ENCODE results near the gene TMCC2. TPM values are rescaled to one million over a fixed set of nuclear protein-coding genes. Genes with fewer than 3 reads are reported as not detected.

TMCC2 gene
- total RNA-seq, 1 donor from 2014 or later = 8.4 TPM

DNA sequence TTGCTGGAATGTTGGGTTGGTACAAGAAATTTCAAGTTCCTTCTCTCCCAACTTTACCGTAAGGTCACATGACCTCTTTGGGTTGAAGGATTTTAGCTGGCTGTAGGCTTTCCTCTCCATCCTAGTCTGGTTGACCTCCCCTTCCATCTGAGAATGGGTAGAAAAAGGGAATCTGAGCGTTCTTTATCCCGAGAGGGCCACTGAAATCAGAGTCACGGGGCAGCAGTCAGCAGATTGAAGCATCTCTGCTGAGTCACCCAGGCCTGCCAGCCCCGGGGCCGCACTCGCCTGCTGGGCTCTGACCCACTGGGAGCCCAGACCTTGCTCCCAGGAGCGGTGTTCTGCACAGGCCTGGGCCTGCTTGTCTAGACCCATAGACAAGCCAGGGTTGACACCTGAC lies 31.0 kb downstream of the TMCC2 start:
- intact Hi-C loops (cut with micrococcal nuclease) = no loop called here

DNA sequence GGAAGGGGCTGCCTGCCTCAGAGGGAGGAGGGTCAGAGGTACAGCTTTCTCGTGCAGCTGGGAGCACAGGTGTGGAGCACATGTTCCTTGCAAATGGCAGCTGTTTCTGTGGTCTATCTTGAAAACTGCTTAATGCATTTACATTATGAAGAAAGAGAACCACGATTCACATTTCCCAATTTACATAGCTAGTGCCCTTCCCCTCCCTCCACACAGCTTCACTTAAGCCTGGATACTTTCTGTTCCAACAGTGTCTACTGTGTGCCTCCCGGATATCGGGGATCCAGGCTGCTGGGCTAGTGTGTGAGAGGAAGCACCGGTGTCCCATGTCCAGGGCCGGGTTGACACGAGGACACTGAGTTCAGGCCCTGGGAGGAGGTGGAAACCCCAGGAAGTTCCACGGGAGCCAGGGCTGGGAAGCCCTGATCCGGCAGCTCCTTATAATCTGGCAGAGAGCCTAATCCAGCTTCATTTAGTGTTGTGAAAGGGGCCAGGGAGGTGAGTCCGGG lies 31.6 kb downstream of the TMCC2 start:
- intact Hi-C loops (cut with micrococcal nuclease) = no loop called here

GRCh38 chr1:205259998-205260397 lies 32.3 kb downstream of the TMCC2 start:
- intact Hi-C loops (cut with micrococcal nuclease) = no loop called here

- intact Hi-C loops (cut with micrococcal nuclease) = no loop called here
Observed at GRCh38 chr1:205260948-205261732, 33.4 kb downstream of the TMCC2 start.

DNA sequence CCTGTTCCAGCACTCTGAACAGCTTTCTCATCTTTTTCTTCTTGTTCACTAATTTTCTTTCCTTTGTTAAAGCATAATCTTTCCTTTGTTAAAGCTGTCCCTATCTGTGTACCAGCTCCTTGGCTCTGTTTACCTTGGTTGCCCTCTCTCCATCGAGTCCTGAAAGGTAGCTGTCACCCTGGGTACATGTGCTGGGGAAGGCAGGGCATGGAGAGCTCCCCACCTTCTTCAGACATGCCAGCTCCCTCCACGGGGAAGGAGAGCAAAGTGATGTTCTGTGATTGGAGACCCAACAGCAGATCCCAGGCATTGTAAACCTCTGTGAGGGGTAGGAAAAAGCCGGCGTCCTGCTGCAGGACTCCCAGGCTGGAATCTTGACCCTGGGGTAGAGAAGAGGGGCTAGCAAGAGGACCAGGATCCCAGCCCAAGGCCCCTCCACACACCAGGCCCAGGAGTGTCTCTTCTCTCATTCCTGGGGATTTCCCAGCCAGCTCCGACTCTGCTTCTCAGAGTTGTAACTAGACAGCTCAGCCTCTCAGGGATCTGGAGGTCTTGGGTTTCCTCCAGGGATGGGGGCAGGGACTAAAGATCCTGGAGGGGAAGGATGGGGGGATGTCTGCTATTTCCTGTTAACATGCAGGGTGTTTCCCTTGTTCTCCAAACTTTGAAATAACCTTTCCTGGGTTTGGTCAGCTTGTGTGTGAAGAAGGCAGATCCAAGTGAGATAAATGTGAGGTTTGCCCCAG lies 34.4 kb downstream of the TMCC2 start:
- intact Hi-C loops (cut with micrococcal nuclease) = no loop called here

DNA sequence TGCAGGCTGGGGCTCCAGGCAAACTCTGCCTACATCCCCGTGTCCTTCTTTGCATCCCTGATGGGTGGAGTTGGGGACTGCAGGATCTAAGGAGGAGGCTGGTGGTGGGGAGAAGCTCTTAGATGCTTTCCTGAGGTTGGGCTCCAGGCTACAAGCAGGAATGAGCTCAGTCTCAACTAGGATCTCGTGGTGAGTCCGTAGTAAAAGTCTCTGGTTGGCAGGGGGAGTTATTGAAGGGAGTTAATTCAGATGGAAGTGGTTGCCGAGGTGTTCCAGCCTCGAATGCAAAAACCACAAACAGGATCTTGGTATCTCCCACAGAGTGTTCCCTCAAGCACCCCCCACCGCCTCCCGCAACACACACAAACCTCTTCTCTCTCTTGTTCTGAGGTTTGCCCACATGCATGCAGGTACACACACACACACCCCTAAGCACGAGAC lies 35.0 kb downstream of the TMCC2 start:
- intact Hi-C loops (cut with micrococcal nuclease) = no loop called here

- intact Hi-C loops (cut with micrococcal nuclease) = no loop called here
Observed at GRCh38 chr1:205263580-205264190, 35.9 kb downstream of the TMCC2 start.

DNA sequence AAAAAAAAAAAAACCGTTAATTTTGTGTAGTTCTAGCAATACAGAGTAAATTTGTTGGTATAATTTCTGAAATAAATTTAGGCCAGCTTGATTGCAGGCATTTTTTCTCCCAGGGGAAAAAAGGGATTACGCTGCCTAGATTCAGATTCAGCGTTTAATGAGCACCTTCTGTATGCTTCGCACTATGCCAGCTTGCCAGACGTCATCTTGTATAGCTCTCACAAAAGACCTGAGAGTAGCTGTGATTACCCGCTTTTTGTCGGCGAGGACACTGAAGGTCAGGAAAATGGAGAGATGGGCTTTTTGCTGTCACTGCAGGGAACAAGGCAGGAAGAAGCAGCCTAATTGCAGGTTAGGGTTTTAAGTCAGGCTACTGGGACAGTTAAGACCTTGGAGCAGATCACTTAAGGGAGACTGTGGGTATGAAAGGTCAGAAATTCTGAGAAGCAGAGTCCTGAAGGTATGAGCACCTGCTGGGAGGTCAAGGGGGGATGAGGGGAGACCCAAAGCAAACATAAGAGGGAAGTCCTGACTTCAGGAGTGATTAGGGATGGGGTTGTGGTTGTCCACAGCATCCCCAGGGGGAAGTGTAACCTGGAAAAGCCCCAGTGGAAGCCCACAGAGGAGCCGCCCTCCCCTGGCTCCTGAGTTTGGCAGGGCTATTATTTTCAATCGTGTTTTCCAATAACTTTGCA lies 39.0 kb downstream of the TMCC2 start:
- intact Hi-C loops (cut with micrococcal nuclease) = no loop called here

GRCh38 chr1:205267306-205267902 lies 39.7 kb downstream of the TMCC2 start:
- intact Hi-C loops (cut with micrococcal nuclease) = no loop called here

GRCh38 chr1:205268846-205269680 lies 41.3 kb downstream of the TMCC2 start:
- intact Hi-C loops (cut with micrococcal nuclease) = no loop called here

DNA sequence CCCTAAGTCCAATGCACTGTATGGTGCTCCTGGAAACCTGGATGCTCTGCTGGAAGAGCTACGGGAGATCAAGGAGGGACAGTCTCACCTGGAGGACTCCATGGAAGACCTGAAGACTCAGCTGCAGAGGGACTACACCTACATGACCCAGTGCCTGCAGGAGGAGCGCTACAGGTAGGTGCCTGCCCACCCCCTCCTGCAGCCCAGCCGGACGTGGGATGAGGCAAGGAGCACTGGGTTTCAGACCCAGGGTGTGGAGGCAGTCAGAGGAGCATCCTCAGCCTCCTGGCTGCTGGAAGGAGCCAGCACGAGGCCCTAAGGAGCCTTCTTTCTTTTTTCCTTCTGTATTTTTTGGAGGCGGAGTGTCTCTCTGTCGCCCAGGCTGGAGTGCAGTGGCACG lies 42.0 kb downstream of the TMCC2 start:
- intact Hi-C loops (cut with micrococcal nuclease) = no loop called here

DNA sequence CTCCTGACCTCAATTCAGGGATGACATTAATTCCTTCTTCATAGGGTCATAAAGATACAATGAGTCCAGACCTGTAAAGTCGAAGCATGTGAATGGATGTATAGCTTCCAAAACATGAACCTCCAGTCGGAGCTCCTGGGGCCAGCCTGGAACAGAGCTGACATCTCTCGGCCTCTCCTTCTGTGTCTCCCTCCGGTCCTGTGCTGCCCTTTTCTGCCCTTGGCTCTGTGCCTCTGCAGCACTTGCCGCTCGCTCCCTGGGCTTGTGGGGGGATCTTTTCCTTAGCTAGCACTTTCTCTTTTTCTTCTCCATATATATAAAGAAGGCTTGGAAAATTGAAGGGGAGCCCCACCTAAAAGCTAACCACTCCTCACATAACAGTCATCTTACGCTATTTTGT lies 42.5 kb downstream of the TMCC2 start:
- intact Hi-C loops (cut with micrococcal nuclease) = no loop called here

DNA sequence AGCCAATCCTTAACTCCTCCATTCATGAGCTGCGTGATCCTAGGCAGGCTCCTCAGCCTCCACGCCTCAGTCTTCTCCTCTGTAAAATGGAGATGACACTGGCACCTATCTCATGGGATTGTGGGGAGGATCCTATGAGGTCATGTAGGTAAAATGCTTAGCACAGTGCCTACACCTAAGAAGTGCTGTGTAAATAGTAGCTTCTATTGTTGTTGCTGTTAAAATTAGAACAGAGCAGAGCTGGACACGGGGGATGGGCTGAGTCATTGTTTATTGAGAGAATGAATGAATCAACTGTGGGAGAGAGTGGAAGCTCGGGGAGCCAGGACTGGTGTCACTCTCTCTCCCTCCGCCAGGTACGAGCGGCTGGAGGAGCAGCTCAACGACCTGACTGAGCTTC lies 43.0 kb downstream of the TMCC2 start:
- intact Hi-C loops (cut with micrococcal nuclease) = no loop called here

GRCh38 chr1:205271277-205271676 lies 43.5 kb downstream of the TMCC2 start:
- intact Hi-C loops (cut with micrococcal nuclease) = no loop called here

- intact Hi-C loops (cut with micrococcal nuclease) = no loop called here
Observed at GRCh38 chr1:205271745-205272144, 44.0 kb downstream of the TMCC2 start.

DNA sequence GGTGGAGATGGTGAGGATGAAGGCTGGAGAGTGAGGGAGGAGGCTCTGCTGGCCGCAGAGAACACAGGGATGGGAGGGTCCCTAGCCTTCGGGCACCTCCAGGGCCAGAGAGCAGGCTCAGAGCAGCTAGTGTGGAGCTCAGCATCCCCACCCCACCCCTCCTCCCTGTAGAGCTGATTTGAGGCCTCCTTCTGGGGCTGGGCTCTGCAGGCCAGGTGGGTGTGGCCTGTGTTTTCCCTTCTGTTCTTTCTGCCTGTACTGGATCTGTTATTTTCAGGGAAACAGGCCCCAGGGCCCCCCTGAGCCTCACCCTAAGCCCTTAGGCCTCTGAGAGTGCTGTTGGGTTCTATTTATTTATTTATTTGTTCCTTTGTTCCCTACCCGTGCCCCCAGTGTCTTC lies 44.8 kb downstream of the TMCC2 start:
- intact Hi-C loops (cut with micrococcal nuclease) = no loop called here

DNA sequence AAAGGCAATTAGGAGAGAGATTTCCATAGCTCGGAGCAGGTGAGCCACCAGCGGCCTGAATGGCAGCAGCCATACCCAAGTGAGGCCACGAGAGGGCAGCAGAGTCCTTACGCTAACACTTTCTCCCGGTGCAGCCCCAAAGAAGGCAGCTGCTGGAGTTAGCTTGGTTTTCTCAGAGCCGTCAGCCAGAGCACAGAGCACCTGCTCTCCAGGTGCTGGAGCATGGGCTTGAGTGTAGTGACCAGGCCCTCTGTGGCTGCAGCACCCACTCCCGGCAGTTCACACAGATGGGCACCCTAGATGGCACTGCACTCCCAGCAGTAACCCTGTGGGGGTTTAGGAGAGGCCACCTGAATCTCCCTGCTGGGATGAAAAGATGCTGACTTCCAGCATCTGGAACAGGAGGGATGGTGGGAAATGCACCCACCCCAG lies 45.8 kb downstream of the TMCC2 start:
- intact Hi-C loops (cut with micrococcal nuclease) = loop anchor here (1.0 kb wide), 7 partner anchors 12 to 251 kb away; partner anchors contain the start of gene NUAK2

DNA sequence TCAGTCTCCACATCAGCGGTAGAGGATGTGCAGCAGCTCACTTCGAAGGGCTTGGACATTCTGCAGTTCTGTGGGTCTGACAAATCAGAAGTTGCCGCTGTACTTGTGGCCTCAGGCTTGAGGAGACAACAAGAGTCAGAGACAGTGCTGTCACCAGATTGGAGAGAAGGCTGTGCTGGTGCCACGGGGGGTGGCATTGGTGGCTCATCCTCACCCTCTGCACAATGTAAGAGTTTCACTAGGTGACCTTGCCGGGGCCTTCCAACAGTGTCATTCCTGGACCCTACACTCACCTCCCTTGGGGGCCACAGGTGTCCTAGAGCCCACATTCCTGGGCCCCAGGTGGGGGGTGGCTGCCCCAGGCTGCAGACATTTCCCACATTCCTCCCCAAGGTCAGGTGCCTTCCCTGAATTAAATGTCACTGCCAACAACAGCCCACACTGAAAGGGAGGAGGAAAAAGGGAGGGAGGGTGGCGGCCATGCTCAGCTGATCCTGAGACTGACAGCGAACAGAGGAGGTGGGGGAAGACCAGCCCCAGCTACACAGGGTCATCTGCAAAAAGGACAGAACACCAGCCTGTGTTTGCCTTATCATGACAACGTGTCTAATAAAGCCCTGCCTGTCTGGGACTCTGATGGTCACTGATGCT lies 46.4 kb downstream of the TMCC2 start:
- intact Hi-C loops (cut with micrococcal nuclease) = no loop called here

DNA sequence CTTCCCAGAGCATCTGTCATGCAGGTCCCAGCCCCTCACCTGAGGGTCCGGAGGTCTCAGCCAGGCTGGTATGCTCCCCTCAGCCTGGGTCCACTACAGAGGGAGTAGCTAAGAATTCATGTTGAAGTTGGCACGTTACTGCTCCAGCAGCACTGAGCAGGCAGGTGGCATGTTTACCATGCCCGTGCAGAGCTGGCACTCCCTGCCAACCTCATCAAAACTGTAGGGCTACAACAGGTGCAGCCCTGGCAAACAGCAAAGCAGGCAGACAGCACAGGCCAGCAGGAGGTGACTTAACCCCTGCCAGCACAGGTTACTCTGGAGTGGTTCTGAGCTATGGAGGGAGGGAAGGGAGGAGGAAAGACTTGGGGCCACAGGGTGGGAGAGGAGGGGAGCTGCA lies 47.4 kb downstream of the TMCC2 start:
- intact Hi-C loops (cut with micrococcal nuclease) = no loop called here

Measured in T-helper 1 cell treated with Interleukin-12 subunit alpha and Interleukin-12 subunit beta and Interleukin-4 antibody, amounts not matched to agents 30 ng/mL and 1 ng/mL, for 36 hours (primary cell).